Keratinocyte (primary cell): Measurements from ENCODE around the gene SPON1. TPM values are rescaled to one million over a fixed set of nuclear protein-coding genes. Genes with fewer than 3 reads are reported as not detected.

Source experiments
- DNase-seq: peaks from one replicate; pipeline ENCODE4 v3.0.0-alpha.2; 2011; ENCODE audit warnings: low read depth, missing footprints, low spot score
- FAIRE-seq: peaks from 2 replicates; lab custom pipeline; 2011; peaks lifted over from hg19 to GRCh38; lab: Jason Lieb, UNC
- H2AFZ ChIP-seq: 2 replicates; pipeline ENCODE4 v1.6.0; 2012; ENCODE audit warnings: low read length, control low read depth, inconsistent platforms; ENCODE audit not compliant: control insufficient read depth
- H3K27ac ChIP-seq: 2 replicates; pipeline ENCODE4 v1.5.1; 2011; ENCODE audit warnings: low read length; ENCODE audit not compliant: control insufficient read depth, insufficient read depth
- H3K27me3 ChIP-seq: 3 replicates; pipeline ENCODE4 v1.6.0; 2011; ENCODE audit warnings: low read length; ENCODE audit not compliant: control insufficient read depth, insufficient read depth; ENCODE audit errors: extremely low read depth
- H3K36me3 ChIP-seq, 2 experiments: 2 replicates in 1 of 2; 3 replicates in 1 of 2; pipeline ENCODE4 v1.5.1; 2011; ENCODE audit warnings: low read length in 2 of 2, mild to moderate bottlenecking in 1 of 2; ENCODE audit not compliant: control insufficient read depth in 2 of 2, insufficient read depth in 2 of 2; ENCODE audit errors: extremely low read depth in 1 of 2
- H3K4me1 ChIP-seq: 3 replicates; pipeline ENCODE4 v1.5.1; 2011; ENCODE audit warnings: low read length; ENCODE audit not compliant: control insufficient read depth, insufficient read depth; ENCODE audit errors: extremely low read depth
- H3K4me2 ChIP-seq: 3 replicates; pipeline ENCODE4 v1.6.0; 2011; ENCODE audit warnings: low read depth, low read length; ENCODE audit not compliant: control insufficient read depth, insufficient read depth; ENCODE audit errors: extremely low read depth
- H3K4me3 ChIP-seq, 3 experiments: fragments of 200-600 bp in 1 of 3; sonication (generic) in 1 of 3; 2 replicates in 2 of 3; 3 replicates in 1 of 3; pipeline ENCODE4 v1.5.1; 2011 to 2016; ENCODE audit warnings: low read length in 3 of 3, mild to moderate bottlenecking in 3 of 3, control low read depth in 2 of 3, inconsistent platforms in 1 of 3, low read depth in 1 of 3, mixed read lengths in 1 of 3, mixed run types in 1 of 3, moderate library complexity in 1 of 3; ENCODE audit not compliant: control insufficient read depth in 2 of 3, insufficient read depth in 2 of 3; ENCODE audit errors: extremely low read depth in 1 of 3
- H3K79me2 ChIP-seq: 2 replicates; pipeline ENCODE4 v1.6.0; 2012; ENCODE audit warnings: low read length; ENCODE audit not compliant: control insufficient read depth, insufficient read depth
- H3K9ac ChIP-seq: 3 replicates; pipeline ENCODE4 v1.6.0; 2011; ENCODE audit warnings: low read length; ENCODE audit not compliant: control insufficient read depth, insufficient read depth; ENCODE audit errors: extremely low read depth
- H3K9me1 ChIP-seq: 3 replicates; pipeline ENCODE4 v1.6.0; 2011; ENCODE audit warnings: low read length; ENCODE audit not compliant: control insufficient read depth, insufficient read depth; ENCODE audit errors: extremely low read depth
- H3K9me3 ChIP-seq: 2 replicates; pipeline ENCODE4 v1.5.1; 2012; ENCODE audit warnings: low read depth, low read length; ENCODE audit not compliant: control insufficient read depth
- H4K20me1 ChIP-seq: 3 replicates; pipeline ENCODE4 v1.6.0; 2011; ENCODE audit warnings: low read length; ENCODE audit not compliant: control insufficient read depth, insufficient read depth; ENCODE audit errors: extremely low read depth
- CTCF ChIP-seq, 3 experiments: IDR thresholded peaks in 1 of 3; conservative IDR thresholded peaks in 1 of 3; optimal IDR thresholded peaks in 1 of 3; 2 replicates in 2 of 3; 3 replicates in 1 of 3; pipeline versions ENCODE3 to v1.5.1; 2011; ENCODE audit warnings: low read length in 3 of 3, mild to moderate bottlenecking in 3 of 3, moderate library complexity in 2 of 3, control low read depth in 1 of 3, inconsistent platforms in 1 of 3; ENCODE audit not compliant: insufficient read depth in 2 of 3; ENCODE audit errors: extremely low read depth in 1 of 3
- EZH2 ChIP-seq: IDR thresholded peaks from one replicate; pipeline ENCODE4 v1.6.1; 2012; ENCODE audit warnings: inconsistent platforms, mild to moderate bottlenecking, low read length, moderate library complexity
- dilution Hi-C: fragments of 300-500 bp; cut with MboI; formaldehyde crosslinking; loops from one replicate; pipeline ENCODE4 v1.7.0; 2020; ENCODE audit warnings: low sequenced_read_pairs; ENCODE audit not compliant: extremely low pct_ligation_motif_present
- polyA plus RNA-seq, 5 experiments: library from polyadenylated mRNA; depleted of rRNA in 3 of 5; stranded (reverse) in 3 of 5; stranded (forward) in 1 of 5; unstranded in 1 of 5; fragments of >200 nt; gene quantifications; 1 replicate in 1 of 5; 2 replicates in 3 of 5; 3 replicates in 1 of 5; pipeline versions ENCODE4 v1.2.1 to v1.2.3, GENCODE V29; 2011 to 2012; ENCODE audit warnings: missing spikeins in 2 of 5, low read depth in 1 of 5, low replicate concordance in 1 of 5

Gene SPON1
- polyA plus RNA-seq, 1 donor (not counting 4 experiments of a cell fraction or from before 2014, with no cell fraction given): not detected

DNA sequence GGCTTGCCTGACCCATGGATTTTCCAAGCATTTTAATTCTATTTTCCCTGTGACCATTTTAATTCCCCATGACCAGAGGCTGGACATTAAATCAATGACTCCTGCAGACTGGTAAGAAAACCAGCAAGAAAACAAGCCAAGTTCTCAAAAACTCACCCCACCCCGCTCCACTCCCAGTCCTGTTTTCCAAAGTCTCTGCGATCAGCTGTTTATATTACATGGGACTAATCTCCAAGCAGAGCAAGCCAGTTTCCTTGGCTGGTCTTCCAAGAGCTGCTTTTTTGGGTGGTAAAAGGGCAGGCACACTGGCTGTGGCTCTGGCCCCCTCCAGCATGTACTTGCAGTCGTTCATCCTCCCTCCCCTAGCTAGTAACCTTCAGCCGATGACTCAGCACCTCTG is 298.5 kb downstream of the SPON1 start:
- dilution Hi-C loops: no loop called here
- TF ChIP-seq EZH2: no peak
- no peak for TF ChIP-seq CTCF (optimal IDR thresholded peaks at IDR 0.05 in 1 of 3, IDR thresholded peaks at IDR 0.05 in 1 of 3, conservative IDR thresholded peaks at IDR 0.05 in 1 of 3; ENCODE audit: extremely low read depth in 1 of 3, insufficient read depth in 2 of 3, low read length in 3 of 3)
- FAIRE-seq: no peak

GRCh38 chr11:14262271-14262846 is 299.8 kb downstream of the SPON1 start:
- FAIRE-seq (no peak), DNase-seq (no peak)
- no peaks in the 10 kb centered on the region for H3K79me2 ChIP-seq
- no peaks in the 10 kb centered on the region for H3K9me3 ChIP-seq
- no peak overlapping the region for H3K9ac ChIP-seq
- no peak overlapping the region for H3K4me2 ChIP-seq
- no peak overlapping the region for H2AFZ ChIP-seq
- H3K4me1 ChIP-seq: no peaks in the 10 kb centered on the region
- no peak overlapping the region for H3K27ac ChIP-seq
- dilution Hi-C loops: no loop called here
- no peak overlapping the region for H3K4me3 ChIP-seq
- H3K27me3 ChIP-seq: peaks cover 15% of the 10 kb centered on the region
- TF ChIP-seq CTCF (optimal IDR thresholded peaks at IDR 0.05 in 1 of 3, IDR thresholded peaks at IDR 0.05 in 1 of 3, conservative IDR thresholded peaks at IDR 0.05 in 1 of 3; ENCODE audit: extremely low read depth in 1 of 3, insufficient read depth in 2 of 3, low read length in 3 of 3): no peak
- TF ChIP-seq EZH2: no peak
- peaks cover 6 to 7% of the 10 kb centered on the region in 2 experiments for H3K36me3 ChIP-seq
- no peaks in the 10 kb centered on the region for H4K20me1 ChIP-seq
- no peaks in the 10 kb centered on the region for H3K9me1 ChIP-seq

More for the DNA sequence above, 298.5 kb downstream of the SPON1 start:
- no peak overlapping the region for H2AFZ ChIP-seq
- no peaks in the 10 kb centered on the region for H3K4me1 ChIP-seq
- no peak overlapping the region for H3K4me3 ChIP-seq
- H3K4me2 ChIP-seq: no peak overlapping the region
- H3K27ac ChIP-seq: no peak overlapping the region
- H3K27me3 ChIP-seq: peaks cover 15% of the 10 kb centered on the region
- no peaks in the 10 kb centered on the region for H4K20me1 ChIP-seq
- DNase-seq: no peak
- H3K79me2 ChIP-seq: no peaks in the 10 kb centered on the region
- H3K9ac ChIP-seq: no peak overlapping the region
- no peaks in the 10 kb centered on the region for H3K9me3 ChIP-seq
- H3K9me1 ChIP-seq: no peaks in the 10 kb centered on the region
- peaks cover 5 to 6% of the 10 kb centered on the region in 2 experiments for H3K36me3 ChIP-seq
